HG03378 (cell line): ENCODE results near the gene SMOC1.

Experiments used
- ATAC-seq: cut with Tn5 transposase; IDR thresholded peaks from one replicate; pipeline ENCODE4 v1.9.1; 2021; ENCODE audit warnings: mild to moderate bottlenecking, moderate library complexity; ENCODE audit not compliant: unreplicated experiment

The SMOC1 gene, protein sequence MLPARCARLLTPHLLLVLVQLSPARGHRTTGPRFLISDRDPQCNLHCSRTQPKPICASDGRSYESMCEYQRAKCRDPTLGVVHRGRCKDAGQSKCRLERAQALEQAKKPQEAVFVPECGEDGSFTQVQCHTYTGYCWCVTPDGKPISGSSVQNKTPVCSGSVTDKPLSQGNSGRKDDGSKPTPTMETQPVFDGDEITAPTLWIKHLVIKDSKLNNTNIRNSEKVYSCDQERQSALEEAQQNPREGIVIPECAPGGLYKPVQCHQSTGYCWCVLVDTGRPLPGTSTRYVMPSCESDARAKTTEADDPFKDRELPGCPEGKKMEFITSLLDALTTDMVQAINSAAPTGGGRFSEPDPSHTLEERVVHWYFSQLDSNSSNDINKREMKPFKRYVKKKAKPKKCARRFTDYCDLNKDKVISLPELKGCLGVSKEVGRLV

GRCh38 chr14:69879175-69880043 is at the start of gene SMOC1:
SMOC1 (plus strand) TSS chr14:69879416; CDS start chr14:69879679, 263 bp downstream.
- ATAC-seq: no peak

DNA sequence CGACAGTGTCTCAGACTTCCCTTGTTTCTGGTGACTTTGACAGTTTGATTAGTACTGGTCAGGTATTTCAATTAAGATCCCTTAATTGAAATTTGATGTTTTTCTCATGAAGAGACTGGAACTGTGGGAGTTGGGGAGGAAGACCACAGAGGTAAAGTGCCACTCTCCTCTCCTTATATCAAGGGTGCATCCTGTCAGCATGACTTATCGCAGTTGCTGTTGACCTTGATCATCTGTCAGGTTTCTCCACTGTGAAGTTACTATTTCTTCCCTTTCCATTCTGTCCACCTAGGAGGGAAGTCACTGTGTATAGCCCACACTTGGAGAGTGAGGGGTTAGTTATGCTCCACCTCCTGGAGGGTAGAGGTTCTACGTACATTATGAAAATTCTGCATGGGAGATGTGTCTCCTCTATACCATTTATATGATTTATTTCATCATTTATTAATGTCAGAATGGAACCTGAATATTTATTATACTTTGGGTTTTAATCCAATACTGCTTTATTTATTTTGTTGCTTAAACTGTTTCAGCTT is 40.3 kb upstream of the SMOC1 start:
- no peak for ATAC-seq

DNA sequence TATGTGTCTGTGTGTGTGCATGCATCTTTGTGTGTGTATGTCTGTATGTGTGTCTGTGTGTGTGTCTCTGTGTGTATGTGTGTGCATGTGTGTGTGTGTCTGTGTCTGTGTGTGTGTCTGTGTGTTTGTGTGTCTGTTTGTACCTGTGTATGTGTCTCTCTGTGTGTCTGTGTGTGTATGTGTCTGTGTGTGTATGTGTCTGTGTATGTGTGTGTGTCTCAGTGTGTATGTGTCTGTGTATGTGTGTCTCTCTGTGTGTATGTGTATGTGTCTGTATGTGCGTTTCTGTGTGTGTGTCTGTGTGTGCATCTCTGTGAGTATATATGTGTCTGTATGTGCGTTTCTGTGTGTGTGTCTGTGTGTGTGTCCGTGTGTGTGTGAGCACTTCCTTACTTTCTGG is 39.6 kb upstream of the SMOC1 start:
- no peak for ATAC-seq

DNA sequence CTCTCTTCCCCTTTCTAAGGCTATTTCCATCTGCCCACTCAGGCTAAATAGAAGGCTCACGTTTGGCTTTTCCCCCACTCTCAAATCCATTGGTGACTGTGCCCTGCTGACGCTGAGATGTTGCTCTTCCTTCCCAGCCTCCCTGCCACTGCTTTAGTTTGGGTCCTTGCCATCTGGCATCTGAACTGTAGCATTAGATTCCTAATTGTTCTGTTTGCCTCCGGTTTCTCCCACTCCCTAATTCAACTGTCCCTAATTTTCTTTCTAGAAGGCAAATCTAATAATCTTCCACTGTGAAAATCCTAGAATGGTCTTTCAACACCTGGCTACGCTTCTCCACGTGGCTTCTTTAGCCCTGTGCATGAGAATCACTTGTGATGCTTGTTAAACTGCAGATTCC is 37.6 kb upstream of the SMOC1 start:
- no peak for ATAC-seq

- ATAC-seq: no peak
Measured at GRCh38 chr14:69842686-69843420, 36.4 kb upstream of the SMOC1 start.

GRCh38 chr14:69844171-69844570 is 35.0 kb upstream of the SMOC1 start:
- no peak for ATAC-seq

GRCh38 chr14:69845050-69845581 is 34.1 kb upstream of the SMOC1 start:
- ATAC-seq: no peak

GRCh38 chr14:69845787-69846186 is 33.4 kb upstream of the SMOC1 start:
- no peak for ATAC-seq

GRCh38 chr14:69848156-69848555 is 31.1 kb upstream of the SMOC1 start:
- no peak for ATAC-seq

DNA sequence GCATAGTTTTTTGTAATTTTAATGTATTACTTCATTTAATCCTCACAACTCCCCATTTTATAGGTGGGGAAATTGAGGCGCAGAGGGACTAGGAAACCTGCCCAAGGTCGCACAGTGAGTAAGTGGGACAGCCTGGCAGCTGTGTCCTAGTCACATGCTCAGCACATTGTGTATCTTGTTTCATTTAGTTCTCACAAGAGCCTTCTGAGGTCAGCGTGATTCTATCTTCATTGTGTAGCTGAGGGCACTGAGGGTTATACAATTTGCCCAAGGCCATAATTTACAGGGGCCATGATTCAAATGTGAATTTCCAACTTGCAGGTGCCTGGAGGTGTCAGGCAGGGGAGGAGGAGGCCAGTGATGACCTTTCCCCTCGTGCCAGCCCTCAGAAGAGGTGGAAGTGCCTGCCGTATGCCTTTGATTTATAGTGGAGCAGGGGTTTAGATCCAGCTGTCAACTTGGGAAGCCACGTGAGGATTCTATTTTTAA is 30.3 kb upstream of the SMOC1 start:
- no peak for ATAC-seq

DNA sequence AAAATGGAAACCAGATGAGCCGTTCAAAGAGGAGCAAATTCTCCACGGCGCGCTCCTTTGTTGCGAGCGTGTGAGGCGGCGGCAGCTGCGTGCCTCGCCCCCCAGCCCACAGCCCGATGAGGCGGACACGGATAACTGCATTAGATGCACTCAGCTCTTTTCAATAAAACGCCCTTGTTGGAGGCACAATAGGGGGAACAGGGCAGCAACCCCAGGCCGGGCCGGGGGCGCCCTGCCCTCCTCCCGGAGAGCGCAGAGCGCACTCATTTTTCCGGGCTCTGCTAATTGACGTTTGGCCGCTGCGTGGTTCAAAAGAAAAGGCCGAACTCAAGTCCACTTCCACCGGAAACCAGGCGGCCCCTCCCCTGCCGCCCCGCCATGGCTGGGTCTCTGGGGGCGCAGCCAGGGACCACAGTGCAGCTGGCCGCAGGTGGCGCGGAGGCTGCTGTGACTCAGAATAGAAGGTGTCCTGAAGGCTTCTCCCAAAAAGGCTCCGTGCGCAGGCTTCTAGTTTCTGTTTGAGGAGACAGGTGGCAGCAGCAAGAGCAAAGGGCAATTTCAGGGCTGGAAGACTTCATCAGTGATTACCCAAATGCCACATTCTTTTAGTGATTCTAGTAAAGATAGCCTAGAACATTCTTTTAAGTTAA is 29.0 kb upstream of the SMOC1 start:
- no peak for ATAC-seq

GRCh38 chr14:69850736-69851112 is 28.5 kb upstream of the SMOC1 start:
- no peak for ATAC-seq

DNA sequence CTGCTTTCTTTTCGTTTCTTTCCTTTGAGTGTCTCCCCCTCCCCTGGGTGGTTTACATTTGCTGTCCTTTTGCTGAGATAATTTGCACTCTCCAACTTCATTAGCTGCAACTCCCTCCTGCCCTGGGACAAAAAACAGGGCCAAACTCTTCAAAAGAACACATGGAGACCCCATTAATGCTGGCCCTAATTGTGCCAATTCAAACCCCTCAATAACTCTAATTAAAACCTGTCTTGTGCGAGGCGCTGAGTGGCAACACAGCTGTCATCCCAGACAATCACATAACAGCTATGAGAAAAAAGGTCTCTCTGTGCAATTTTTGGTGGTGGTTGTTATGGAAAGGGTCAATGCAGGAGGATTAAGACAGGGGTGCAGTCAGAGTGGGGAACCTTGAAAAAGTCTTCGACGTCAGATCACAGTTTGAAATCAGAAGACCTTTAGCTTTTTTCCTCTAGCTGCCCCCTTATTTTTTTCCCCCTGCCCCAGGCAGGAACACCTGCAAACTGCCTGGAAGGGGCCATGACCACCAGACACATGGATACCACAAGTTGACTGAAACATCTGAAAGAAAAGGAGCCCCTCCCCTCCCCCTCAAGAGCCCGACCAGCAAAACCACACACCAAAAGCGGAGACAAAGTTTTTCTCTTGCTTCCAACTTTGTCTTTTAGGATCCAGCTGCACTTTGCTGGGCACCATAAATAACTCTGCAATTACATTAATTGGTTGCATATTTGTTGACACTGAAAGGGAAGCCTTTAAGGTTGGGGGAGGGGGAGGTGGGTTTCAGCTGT is 26.5 kb upstream of the SMOC1 start:
- ATAC-seq: no peak

DNA sequence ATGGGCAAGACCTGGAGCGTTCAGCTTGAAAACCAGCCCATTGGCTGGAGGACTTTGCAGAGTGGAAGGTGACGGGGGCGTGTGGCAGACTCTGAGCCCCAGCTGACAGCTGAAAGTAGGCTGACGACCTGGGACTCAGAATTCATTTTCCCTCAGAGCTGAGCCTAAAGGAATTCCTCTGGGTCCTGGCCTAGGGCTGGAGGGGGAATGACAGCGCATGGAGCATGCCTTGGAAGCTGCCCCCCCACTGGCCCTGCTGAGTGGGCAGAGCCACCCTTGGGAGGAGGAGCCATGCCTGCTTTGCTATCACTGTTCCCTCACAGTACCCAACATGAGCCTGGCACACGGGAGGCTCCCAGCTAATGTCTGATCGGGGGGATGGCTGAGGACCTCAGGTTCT is 25.4 kb upstream of the SMOC1 start:
- no peak for ATAC-seq

DNA sequence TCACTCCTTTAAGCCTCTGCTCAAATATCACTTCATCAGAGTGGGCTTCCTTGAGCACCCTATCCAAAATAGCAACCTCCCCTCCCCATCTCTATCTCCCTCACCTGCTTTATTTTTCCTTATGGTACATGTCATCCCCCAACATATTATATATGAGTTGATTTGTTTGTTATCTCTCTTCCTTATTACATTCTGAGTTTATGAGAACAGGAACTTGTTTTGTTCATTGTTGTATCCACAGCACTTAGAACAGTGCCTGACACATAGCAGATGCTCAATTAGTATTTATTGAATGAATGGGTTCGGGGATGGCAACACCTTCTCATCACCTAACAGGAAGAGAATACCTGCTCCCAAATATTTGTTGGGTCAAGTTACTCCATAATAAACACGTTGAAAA is 24.6 kb upstream of the SMOC1 start:
- no peak for ATAC-seq

DNA sequence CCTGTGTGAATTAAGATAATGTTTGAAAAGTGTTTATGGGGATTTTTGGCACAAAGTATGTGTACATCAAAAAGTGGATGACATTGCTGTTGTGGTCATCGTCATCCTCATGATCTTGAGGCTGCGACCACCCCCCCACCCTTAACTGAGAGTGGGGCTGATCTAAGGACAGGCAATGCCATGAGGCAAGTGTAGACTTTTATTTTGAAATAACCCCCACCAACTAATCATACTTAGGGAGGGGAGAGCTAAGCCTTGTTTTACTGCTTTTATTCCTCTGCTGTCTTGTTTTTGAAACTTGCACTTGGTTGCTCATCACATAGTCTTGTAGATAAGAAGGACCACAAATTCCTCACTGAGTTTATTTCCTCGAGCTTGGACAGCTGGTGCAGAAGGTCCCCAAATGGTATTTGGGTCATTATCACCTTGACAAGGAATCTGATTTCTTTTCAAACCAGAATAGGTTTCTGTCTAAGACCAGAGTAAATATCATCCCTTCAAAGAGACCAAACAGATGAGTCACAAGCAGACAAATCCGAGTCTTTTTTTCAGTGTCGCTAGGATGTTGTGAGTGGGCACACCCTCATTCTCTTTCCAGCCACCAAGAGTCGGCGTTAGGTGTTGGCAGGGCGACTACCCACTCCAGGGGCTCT is 23.9 kb upstream of the SMOC1 start:
- no peak for ATAC-seq

DNA sequence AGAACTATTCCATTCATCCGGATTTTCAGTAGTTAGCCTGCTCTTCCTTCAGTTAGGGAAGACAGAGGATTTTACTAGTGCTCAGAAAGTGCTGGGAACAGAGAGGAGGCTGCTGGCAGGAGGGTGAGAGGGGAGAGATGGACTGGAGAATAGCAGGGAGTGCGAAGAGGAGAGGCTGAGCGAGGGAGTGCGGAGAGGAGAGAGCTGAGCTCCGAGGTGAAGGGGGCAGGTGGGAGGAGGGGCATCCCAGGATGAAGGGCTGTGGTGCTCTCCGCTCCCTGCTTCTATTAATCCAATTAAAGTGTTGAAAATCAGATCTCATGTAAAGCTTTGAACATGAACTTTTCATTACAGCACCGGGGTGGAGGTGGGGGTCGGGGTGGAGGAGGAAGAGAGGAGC is 20.4 kb upstream of the SMOC1 start:
- ATAC-seq: no peak

DNA sequence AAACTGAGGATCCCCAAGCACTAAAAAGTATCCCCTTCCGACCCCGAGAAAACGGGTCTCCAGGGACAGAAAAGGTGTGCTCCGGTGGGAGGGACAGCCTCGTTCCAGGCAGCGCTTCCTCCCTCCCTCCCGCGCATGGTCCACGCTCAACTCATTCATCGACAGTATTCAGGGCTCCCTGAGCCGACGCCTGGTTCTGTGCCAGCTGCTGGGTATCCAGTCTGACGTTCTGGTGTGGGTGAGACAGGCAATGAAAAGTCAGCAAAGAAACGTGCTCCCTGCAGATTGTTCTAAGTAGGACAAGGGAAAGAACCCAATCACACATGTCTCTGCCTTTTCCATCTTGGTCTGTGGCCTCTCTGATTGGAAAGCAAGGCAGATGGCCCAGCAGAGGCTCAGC is 19.6 kb upstream of the SMOC1 start:
- no peak for ATAC-seq

DNA sequence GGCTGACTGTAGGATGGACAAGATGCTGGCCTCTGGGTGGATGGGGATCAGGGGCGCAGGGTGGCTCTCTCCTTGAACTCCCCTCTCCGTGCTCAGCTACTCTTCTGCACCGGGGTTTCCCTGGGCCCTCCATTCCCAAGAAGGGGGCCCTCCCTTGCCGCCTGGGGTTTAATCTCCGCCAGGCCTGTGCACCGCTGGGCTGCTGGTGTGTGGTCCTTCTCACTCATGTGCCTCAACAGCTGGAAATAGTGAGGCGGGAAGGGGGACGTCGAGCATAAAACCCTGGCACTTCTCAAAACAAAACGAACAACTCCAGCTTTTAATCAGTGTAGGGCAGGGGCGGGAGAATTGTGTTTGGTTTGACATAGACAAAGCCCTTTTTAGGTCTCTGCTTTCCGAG is 19.0 kb upstream of the SMOC1 start:
- ATAC-seq: no peak
